GM21723 (cell line): ENCODE data around the gene PGPEP1.
A peak's percentile ranks its signal among the peaks of the same experiment; 100 is the strongest.
"Not testable (repeated sequence)": the region's sequence is repeated elsewhere in the genome, so short reads cannot be mapped to it uniquely, and the experiment has no call there.

ENCODE experiments used
- ATAC-seq: cut with Tn5 transposase; IDR thresholded peaks from one replicate; pipeline ENCODE4 v1.9.1; 2021; ENCODE audit warnings: mild to moderate bottlenecking, moderate library complexity; ENCODE audit not compliant: unreplicated experiment

The PGPEP1 gene

DNA sequence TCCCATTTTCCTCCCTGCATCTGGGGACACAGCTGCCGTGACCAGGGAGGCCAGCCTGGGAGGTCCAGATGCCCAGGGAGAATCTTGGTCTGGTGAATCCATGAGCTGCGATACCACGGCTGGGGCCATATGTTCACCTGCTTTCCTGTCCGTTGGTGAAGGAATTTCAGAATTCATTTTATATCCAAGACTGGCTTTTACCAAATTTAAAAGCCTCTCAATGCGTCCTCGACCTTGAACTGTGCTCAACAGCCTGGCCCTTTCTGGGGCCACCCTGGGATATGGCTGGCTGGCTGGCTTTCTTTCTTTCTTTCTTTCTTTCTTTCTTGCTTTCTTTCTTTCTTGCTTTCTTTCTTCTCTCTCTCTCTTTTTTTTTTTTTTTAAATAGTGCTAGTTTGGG lies 23.4 kb downstream of the PGPEP1 start:
- ATAC-seq = no peak

DNA sequence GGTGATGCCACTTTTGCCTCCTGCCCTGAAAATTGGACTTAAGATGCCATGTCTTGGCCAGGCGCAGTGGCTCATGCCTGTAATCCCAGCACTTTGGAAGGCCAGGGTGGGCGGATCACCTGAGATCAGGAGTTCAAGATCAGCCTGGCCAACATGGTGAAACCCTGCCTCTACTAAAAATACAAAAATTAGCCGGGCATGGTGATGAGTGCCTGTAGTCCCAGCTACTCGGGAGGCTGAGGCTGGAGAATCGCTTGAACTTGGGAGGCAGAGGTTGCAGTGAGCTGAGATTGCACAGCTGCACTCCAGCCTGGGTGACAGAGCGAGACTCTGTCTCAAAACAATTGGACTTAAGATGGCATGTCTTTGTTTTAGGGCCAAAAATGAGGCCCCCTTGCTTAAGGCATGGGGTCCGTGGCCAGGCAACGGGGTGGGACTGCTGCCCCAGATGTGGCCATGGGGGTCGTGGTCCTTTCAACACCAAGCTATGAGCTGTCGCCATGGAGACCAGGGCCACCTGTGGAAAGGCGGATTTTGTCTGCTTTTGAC lies 24.0 kb downstream of the PGPEP1 start:
- ATAC-seq = not testable (repeated sequence)

- no peak for ATAC-seq
These were observed 24.6 kb downstream of the PGPEP1 start for GRCh38 chr19:18364826-18365528.

GRCh38 chr19:18366021-18366435 lies 25.6 kb downstream of the PGPEP1 start:
- no peak for ATAC-seq

DNA sequence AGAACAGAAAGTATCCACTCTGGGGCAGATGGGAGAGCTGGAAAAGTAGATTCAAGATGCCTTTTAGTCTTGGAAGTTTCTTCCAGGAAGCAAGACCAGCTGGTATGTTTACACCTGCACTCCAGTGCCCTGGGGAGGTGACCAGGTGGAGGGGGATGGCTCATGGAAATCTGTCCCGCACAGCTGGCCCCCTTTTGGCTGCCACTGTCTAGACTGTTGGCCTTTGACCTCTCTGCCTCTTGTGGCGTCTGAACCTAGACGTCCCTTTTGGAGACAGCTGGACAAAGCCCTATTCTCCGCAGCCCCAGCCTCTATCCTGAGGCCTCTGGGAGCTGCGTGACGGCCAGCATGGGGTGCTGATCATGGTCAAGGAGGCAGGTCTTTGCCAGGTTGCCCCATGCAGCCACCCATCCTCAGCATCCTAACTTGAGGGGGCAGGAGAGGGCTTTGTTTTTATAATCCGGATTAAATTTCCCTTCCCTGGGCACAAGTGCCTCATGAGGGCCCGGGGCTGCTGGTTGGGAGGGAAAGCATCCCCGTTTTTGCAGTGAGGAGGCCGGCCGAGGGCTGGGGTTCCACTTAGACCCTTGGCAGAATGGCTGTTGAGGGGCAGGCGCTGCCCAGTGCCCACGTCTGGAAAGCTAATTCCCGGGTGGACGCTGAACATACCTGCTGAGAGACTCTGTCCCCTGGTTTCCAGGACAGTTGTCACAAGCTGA lies 28.3 kb downstream of the PGPEP1 start:
- ATAC-seq = no peak

DNA sequence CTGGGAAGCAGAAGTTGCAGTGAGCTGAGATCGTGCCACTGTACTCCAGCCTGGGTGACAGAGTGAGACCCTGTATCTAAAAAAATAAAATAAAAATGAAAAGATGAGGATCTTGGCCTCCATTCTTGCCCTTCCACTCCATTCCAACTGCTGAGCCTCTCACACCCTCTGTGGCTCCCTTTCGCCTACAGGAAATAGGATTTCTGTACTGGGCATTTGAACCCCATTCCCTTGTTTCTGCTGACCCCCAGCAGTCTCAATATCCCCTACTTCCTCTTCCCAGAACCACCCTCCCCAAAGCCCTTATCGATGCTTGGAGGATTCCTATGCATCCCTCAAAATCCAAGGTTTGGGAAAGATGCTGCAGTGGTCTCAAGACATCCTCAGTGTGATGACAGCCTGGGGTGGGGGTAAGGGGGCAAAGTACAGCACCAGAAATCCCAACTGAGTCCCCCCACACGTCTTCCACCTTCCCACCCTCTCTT lies 33.1 kb downstream of the PGPEP1 start:
- no peak for ATAC-seq

GRCh38 chr19:18373892-18374629 lies 33.7 kb downstream of the PGPEP1 start:
- ATAC-seq = peak; percentile 71

GRCh38 chr19:18377026-18377425 lies 36.6 kb downstream of the PGPEP1 start:
- no peak for ATAC-seq

GRCh38 chr19:18379803-18380747 lies 39.7 kb downstream of the PGPEP1 start:
- no peak for ATAC-seq

DNA sequence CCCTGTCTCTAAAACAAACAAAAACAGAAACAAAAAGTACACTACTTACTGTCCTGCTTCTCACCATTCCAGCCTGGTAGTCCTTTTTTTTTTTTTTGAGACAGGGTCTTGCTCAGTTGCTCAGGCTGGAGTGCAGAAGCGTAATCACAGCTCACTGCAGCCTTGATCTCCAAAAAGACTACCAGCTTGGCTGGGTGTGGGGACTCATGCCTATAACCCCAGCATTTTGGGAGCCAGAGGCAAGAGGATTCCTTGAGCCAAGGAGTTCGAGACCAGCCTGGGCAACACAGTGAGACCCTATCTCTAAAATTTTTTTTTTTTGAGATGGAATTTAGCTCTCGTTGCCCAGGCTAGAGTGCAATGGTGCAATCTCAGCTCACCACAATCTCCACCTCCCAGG lies 40.4 kb downstream of the PGPEP1 start:
- no peak for ATAC-seq

- ATAC-seq = not testable (repeated sequence)
These were observed 43.2 kb downstream of the PGPEP1 start for GRCh38 chr19:18383622-18384021.

- no peak for ATAC-seq
These were observed 44.4 kb downstream of the PGPEP1 start for GRCh38 chr19:18384775-18385174.

DNA sequence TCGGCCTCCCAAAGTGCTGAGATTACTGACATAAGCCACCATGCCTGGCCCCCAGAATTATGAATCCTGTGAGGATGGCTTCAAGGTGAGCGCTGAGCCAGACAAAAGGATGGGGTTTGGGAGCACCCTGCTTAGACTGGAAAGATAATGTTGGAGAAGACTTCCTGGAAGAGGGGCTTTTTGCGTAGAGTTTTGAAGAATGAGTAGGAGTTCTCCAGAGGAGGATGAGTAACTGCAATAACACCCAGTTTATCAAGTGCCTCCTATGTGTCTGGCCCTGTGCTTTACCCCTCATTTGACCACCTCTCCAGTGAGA lies 44.9 kb downstream of the PGPEP1 start:
- ATAC-seq = no peak

DNA sequence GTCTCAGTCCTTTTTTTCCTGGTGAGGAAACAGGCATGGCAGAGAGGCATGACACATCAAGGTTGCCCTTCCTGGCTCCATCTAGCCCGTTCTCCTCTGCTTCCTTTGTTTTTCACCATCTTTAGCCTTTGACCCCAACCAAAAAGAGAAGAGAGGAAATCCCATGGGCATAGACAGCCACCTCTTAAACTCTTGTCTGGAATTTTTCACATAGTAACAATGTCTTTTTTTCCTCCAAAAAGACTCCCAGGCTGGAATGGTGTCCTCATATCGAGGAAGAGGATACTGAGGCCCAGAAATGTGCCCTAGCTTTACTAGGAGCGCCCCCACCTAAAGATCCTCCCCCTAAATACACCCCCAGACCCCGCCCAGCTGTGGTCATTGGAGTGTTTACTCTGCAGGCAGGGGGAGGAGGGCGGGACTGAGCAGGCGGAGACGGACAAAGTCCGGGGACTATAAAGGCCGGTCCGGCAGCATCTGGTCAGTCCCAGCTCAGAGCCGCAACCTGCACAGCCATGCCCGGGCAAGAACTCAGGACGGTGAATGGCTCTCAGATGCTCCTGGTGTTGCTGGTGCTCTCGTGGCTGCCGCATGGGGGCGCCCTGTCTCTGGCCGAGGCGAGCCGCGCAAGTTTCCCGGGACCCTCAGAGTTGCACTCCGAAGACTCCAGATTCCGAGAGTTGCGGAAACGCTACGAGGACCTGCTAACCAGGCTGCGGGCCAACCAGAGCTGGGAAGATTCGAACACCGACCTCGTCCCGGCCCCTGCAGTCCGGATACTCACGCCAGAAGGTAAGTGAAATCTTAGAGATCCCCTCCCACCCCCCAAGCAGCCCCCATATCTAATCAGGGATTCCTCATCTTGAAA lies 45.5 kb downstream of the PGPEP1 start, which contains the start of gene GDF15:
GDF15 (plus strand) TSS at position 484 of the 868 bp plus-strand sequence; CDS start at position 516, 32 bp downstream.
- ATAC-seq = no peak

DNA sequence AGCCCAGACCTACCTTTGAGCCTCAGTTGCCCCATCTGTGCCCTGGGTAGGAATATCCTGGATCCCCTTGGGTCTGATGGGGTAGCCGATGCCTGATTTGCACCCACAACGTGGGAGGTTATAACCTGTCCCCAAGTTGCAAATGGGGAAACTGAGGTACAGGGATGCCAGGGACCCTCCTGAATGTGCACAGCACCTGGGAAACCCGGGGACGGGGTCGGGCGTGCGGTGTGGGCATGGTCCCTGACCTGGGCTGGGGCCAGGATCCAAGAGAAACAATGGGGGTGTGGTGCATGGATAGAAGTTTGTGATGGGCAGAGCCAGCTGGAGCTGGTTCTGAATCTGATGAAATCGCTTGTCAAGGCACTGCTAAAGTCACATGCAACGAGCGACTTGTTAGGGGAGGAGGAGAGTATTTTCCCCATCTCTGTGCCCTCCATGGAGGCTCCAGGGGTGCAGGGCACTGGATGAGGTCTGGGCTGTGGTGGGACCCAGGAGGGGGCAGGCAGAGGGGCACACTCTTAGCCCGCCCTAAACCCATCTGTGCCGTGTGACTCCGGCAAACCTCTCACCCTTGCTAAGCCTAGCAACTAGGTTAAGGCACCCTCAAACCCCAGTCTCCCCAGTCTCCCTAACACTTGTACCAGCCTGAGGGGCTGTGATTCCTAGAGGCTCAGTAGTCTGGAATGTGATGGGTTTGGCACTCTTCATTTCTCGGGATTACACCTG lies 46.3 kb downstream of the PGPEP1 start:
- ATAC-seq = no peak

GRCh38 chr19:18388100-18388959 lies 47.9 kb downstream of the PGPEP1 start:
- peak; percentile 67 for ATAC-seq

- no peak for ATAC-seq
These were observed 48.7 kb downstream of the PGPEP1 start for GRCh38 chr19:18388960-18389725.
